ENCODE measurements around the gene ZNF221.
"Not testable (repeated sequence)": the region's sequence is repeated elsewhere in the genome, so short reads cannot be mapped to it uniquely, and the experiment has no call there.

Gene ZNF221

GRCh38 chr19:43949803-43950202 is 1.2 kb upstream of the ZNF221 start:
- not testable (repeated sequence) for H3K27ac ChIP-seq, H3K4me3 ChIP-seq

- H3K27ac ChIP-seq = no peak overlapping the region
- H3K4me3 ChIP-seq = no peak overlapping the region
Observed at GRCh38 chr19:43956827-43957226, 5.8 kb downstream of the ZNF221 start.

GRCh38 chr19:43957891-43958290 is 6.9 kb downstream of the ZNF221 start:
- Histone ChIP-seq H3K4me3 (no peak overlapping the region), H3K27ac (no peak overlapping the region)

GRCh38 chr19:43960411-43960810 is 9.4 kb downstream of the ZNF221 start:
- Histone ChIP-seq H3K4me3 (no peak overlapping the region), H3K27ac (no peak overlapping the region)

- no peak overlapping the region for H3K27ac ChIP-seq
- no peak overlapping the region for H3K4me3 ChIP-seq
Observed at GRCh38 chr19:43966079-43966694, 15.2 kb downstream of the ZNF221 start.

GRCh38 chr19:43976732-43977131 is 25.7 kb downstream of the ZNF221 start:
- Histone ChIP-seq H3K27ac (no peak overlapping the region), H3K4me3 (no peak overlapping the region)

GRCh38 chr19:43983544-43983911 is 32.5 kb downstream of the ZNF221 start:
- H3K4me3 ChIP-seq = peak overlapping the region; percentile 54 to 81 (median 73)
- H3K27ac ChIP-seq = peak overlapping the region in 4 of 21 experiments; percentile 69 to 85 (median 78)

- peak within 1 kb of the TSS; percentile 19 to 90 (median 76) for H3K27ac ChIP-seq
- peak within 1 kb of the TSS; percentile 54 to 81 (median 73) for H3K4me3 ChIP-seq
Observed at GRCh38 chr19:43983912-43984686, 33.1 kb downstream of the ZNF221 start, which contains the start of gene ZNF155. ZNF155 (plus strand) TSS chr19:43984188; CDS start chr19:43988544, 4,356 bp downstream.

- Histone ChIP-seq H3K27ac (peak overlapping the region in 17 of 21 experiments; percentile 36 to 90 (median 77)), H3K4me3 (peak overlapping the region; percentile 54 to 81 (median 73))
Observed at GRCh38 chr19:43984687-43985000, 33.6 kb downstream of the ZNF221 start.

- H3K4me3 ChIP-seq = no peak overlapping the region
- H3K27ac ChIP-seq = no peak overlapping the region
Observed at GRCh38 chr19:43997631-43998290, 46.7 kb downstream of the ZNF221 start.

GRCh38 chr19:44002212-44002565 is 51.2 kb downstream of the ZNF221 start:
- peak overlapping the region; percentile 56 to 88 (median 79) for H3K4me3 ChIP-seq
- peak overlapping the region in 20 of 21 experiments; percentile 34 to 90 (median 80) for H3K27ac ChIP-seq

- Histone ChIP-seq H3K27ac (peak within 1 kb of the TSS in 20 of 21 experiments; percentile 34 to 90 (median 81)), H3K4me3 (peak within 1 kb of the TSS; percentile 56 to 88 (median 79))
Observed at GRCh38 chr19:44002566-44003460, 51.8 kb downstream of the ZNF221 start, which contains the start of gene ZNF230. ZNF230 (plus strand) TSS chr19:44002957; CDS start chr19:44007079, 4,122 bp downstream.

GRCh38 chr19:44003461-44004009 is 52.5 kb downstream of the ZNF221 start:
- Histone ChIP-seq H3K4me3 (peak overlapping the region; percentile 56 to 88 (median 79)), H3K27ac (peak overlapping the region in 17 of 21 experiments; percentile 31 to 90 (median 83))

- Histone ChIP-seq H3K27ac (no peak overlapping the region), H3K4me3 (no peak overlapping the region)
Observed at GRCh38 chr19:44005973-44006372, 54.9 kb downstream of the ZNF221 start.

- Histone ChIP-seq H3K27ac (no peak overlapping the region), H3K4me3 (no peak overlapping the region)
Observed at GRCh38 chr19:44007473-44007872, 56.4 kb downstream of the ZNF221 start.

- Histone ChIP-seq H3K27ac (no peak overlapping the region), H3K4me3 (no peak overlapping the region)
Observed at GRCh38 chr19:44010468-44010867, 59.4 kb downstream of the ZNF221 start.
